ACC112 (cell line): ENCODE measurements around the gene RANBP3L.
"Not testable (repeated sequence)": the region's sequence is repeated elsewhere in the genome, so short reads cannot be mapped to it uniquely, and the experiment has no call there.

Experiments
- H2AFZ ChIP-seq: fragments of 200-600 bp; sonication (generic); one replicate; pipeline ENCODE4 v1.6.0; 2017; ENCODE audit warnings: antibody characterized with exemption, low read length; ENCODE audit not compliant: unreplicated experiment
- H3K27ac ChIP-seq: fragments of 200-600 bp; sonication (generic); 2 replicates; pipeline ENCODE4 v1.5.1; 2014; ENCODE audit warnings: low read depth, mild to moderate bottlenecking, antibody characterized with exemption, low read length, moderate library complexity
- H3K27me3 ChIP-seq: fragments of 200-600 bp; sonication (generic); 2 replicates; pipeline ENCODE4 v1.6.1; 2014; ENCODE audit warnings: mild to moderate bottlenecking, antibody characterized with exemption, low read length, moderate library complexity, mixed read lengths; ENCODE audit not compliant: insufficient read depth
- H3K36me3 ChIP-seq: fragments of 200-600 bp; sonication (generic); 2 replicates; pipeline ENCODE4 v1.6.1; 2016; ENCODE audit warnings: mild to moderate bottlenecking, antibody characterized with exemption, low read length, moderate library complexity, mixed read lengths; ENCODE audit not compliant: insufficient read depth
- H3K4me1 ChIP-seq: fragments of 200-600 bp; sonication (generic); one replicate; pipeline ENCODE4 v1.6.1; 2016; ENCODE audit warnings: low read length, mixed read lengths; ENCODE audit not compliant: insufficient read depth, unreplicated experiment, control insufficient read depth
- H3K4me3 ChIP-seq: fragments of 200-600 bp; sonication (generic); 2 replicates; pipeline ENCODE4 v1.5.1; 2014; ENCODE audit warnings: mild to moderate bottlenecking, low read depth, low read length
- H3K79me2 ChIP-seq: fragments of 200-600 bp; sonication (generic); one replicate; pipeline ENCODE4 v1.6.0; 2016; ENCODE audit warnings: low read length; ENCODE audit not compliant: control insufficient read depth, unreplicated experiment, insufficient read depth

Gene RANBP3L

GRCh38 chr5:36200513-36200912 is 101.2 kb downstream of the RANBP3L start:
- H3K27ac ChIP-seq = no peak overlapping the region
- no peak overlapping the region for H2AFZ ChIP-seq
- no peaks in the 10 kb centered on the region for H3K27me3 ChIP-seq
- peaks cover 22% of the 10 kb centered on the region for H3K4me1 ChIP-seq
- H3K79me2 ChIP-seq = no peaks in the 10 kb centered on the region
- H3K4me3 ChIP-seq = no peak overlapping the region
- no peaks in the 10 kb centered on the region; the same call in 1 of the 2 replicates for H3K36me3 ChIP-seq

- H3K36me3 ChIP-seq = peaks cover 6% of the 10 kb centered on the region
These were observed 102.1 kb downstream of the RANBP3L start for GRCh38 chr5:36199620-36200019.

GRCh38 chr5:36198783-36199182 is 102.9 kb downstream of the RANBP3L start:
- not testable (repeated sequence) for H3K4me3 ChIP-seq, H3K27me3 ChIP-seq, H3K27ac ChIP-seq, H3K79me2 ChIP-seq, H3K36me3 ChIP-seq, H2AFZ ChIP-seq
- H3K4me1 ChIP-seq = peaks cover 22% of the 10 kb centered on the region

More at GRCh38 chr5:36199620-36200019, 102.1 kb downstream of the RANBP3L start:
- no peak overlapping the region for H3K4me3 ChIP-seq
- H3K27me3 ChIP-seq = no peaks in the 10 kb centered on the region
- peaks cover 22% of the 10 kb centered on the region for H3K4me1 ChIP-seq
- no peak overlapping the region for H3K27ac ChIP-seq
- no peaks in the 10 kb centered on the region for H3K79me2 ChIP-seq
- no peak overlapping the region for H2AFZ ChIP-seq
